H1 (cell line): ENCODE measurements around the gene BTD. TPM values are rescaled to one million over a fixed set of nuclear protein-coding genes. Genes with fewer than 3 reads are reported as not detected.

ENCODE experiments used
- CTCF ChIA-PET: fragments of 300-600 bp; sonication (Branson Sonifier 250); formaldehyde crosslinking; loops from one replicate; lab custom pipeline; 2021; ENCODE audit not compliant: partially characterized antibody; lab: Charles Lee
- POLR2A ChIA-PET: fragments of 300-600 bp; sonication (Branson Sonifier 250); formaldehyde crosslinking; loops from one replicate; lab custom pipeline; 2021; ENCODE audit warnings: inconsistent platforms; ENCODE audit not compliant: partially characterized antibody; lab: Charles Lee
- DNase-seq, 2 experiments: peaks; one replicate each; pipeline versions ENCODE4 v3.0.0 to v3.0.0-alpha.2; 2010 to 2022; ENCODE audit warnings: low spot score in 2 of 2, low read depth in 1 of 2, mixed read lengths in 1 of 2
- FAIRE-seq: peaks from 2 replicates; lab custom pipeline; 2011; peaks lifted over from hg19 to GRCh38; lab: Jason Lieb, UNC
- H2AFZ ChIP-seq: 2 replicates; pipeline ENCODE4 v1.8.1; 2012; ENCODE audit warnings: low read length, inconsistent platforms
- H2AK5ac ChIP-seq: 2 replicates; pipeline ENCODE4 v1.6.1; 2013; ENCODE audit warnings: low read depth, low read length
- H2BK120ac ChIP-seq: replicated peaks from 2 replicates; pipeline ENCODE3; 2013; ENCODE audit warnings: low read depth, low read length, inconsistent platforms
- H2BK12ac ChIP-seq: 2 replicates; pipeline ENCODE4 v1.6.1; 2013; ENCODE audit warnings: low read depth, low read length
- H2BK15ac ChIP-seq: 2 replicates; pipeline ENCODE4 v1.6.1; 2013; ENCODE audit warnings: low read length
- H2BK20ac ChIP-seq: 2 replicates; pipeline ENCODE4 v1.6.1; 2013; ENCODE audit warnings: low read length
- H2BK5ac ChIP-seq: 2 replicates; pipeline ENCODE4 v1.6.1; 2013; ENCODE audit warnings: low read depth, low read length
- H3K14ac ChIP-seq: 2 replicates; pipeline ENCODE4 v1.6.1; 2013; ENCODE audit warnings: inconsistent platforms; ENCODE audit not compliant: insufficient read length
- H3K18ac ChIP-seq: 2 replicates; pipeline ENCODE4 v1.6.1; 2013; ENCODE audit warnings: low read length; ENCODE audit errors: extremely low read depth
- H3K23ac ChIP-seq: 2 replicates; pipeline ENCODE4 v1.6.1; 2013; ENCODE audit warnings: inconsistent platforms; ENCODE audit not compliant: insufficient read length
- H3K23me2 ChIP-seq: 2 replicates; pipeline ENCODE4 v1.6.1; 2013; ENCODE audit warnings: low read depth, low read length
- H3K27ac ChIP-seq: 2 replicates; pipeline ENCODE4 v1.6.1; 2011; ENCODE audit warnings: low read depth, low read length, inconsistent platforms
- H3K27me3 ChIP-seq, 4 experiments: replicated peaks in 1 of 4; 1 replicate in 1 of 4; 2 replicates in 3 of 4; pipeline versions ENCODE4 v1.6.1 to v1.8.1; 2011 to 2013; ENCODE audit warnings: low read length in 3 of 4, mild to moderate bottlenecking in 3 of 4, inconsistent platforms in 2 of 4, mixed read lengths in 2 of 4, moderate library complexity in 1 of 4; ENCODE audit not compliant: control insufficient read depth in 3 of 4, insufficient read depth in 3 of 4; ENCODE audit errors: extremely low read depth in 1 of 4
- H3K36me3 ChIP-seq, 4 experiments: 2 replicates each; pipeline versions ENCODE4 v1.6.1 to v1.8.1; 2011 to 2013; ENCODE audit warnings: mild to moderate bottlenecking in 4 of 4, low read length in 3 of 4, moderate library complexity in 2 of 4, control low read depth in 1 of 4, inconsistent platforms in 1 of 4; ENCODE audit not compliant: insufficient read depth in 4 of 4, control insufficient read depth in 2 of 4
- H3K4ac ChIP-seq: replicated peaks from 2 replicates; pipeline ENCODE3; 2013; ENCODE audit warnings: low read length, low read depth, mixed read lengths, inconsistent platforms; ENCODE audit not compliant: insufficient read length
- H3K4me1 ChIP-seq, 4 experiments: replicated peaks in 1 of 4; 1 replicate in 1 of 4; 2 replicates in 3 of 4; pipeline versions ENCODE4 v1.6.1 to v1.8.1; 2011 to 2013; ENCODE audit warnings: low read length in 3 of 4, inconsistent platforms in 2 of 4, mixed read lengths in 1 of 4; ENCODE audit not compliant: insufficient read depth in 4 of 4, control insufficient read depth in 3 of 4
- H3K4me2 ChIP-seq, 2 experiments: 2 replicates each; pipeline versions ENCODE4 v1.6.1 to v1.8.1; 2011 to 2013; ENCODE audit warnings: low read depth in 2 of 2, low read length in 2 of 2, control low read depth in 1 of 2, inconsistent platforms in 1 of 2, mild to moderate bottlenecking in 1 of 2; ENCODE audit not compliant: insufficient read depth in 1 of 2
- H3K4me3 ChIP-seq, 4 experiments: fragments of 200-600, 300-600 bp in 1 of 4; sonication (generic), shearing (Covaris generic), sonication (Bioruptor Twin) in 1 of 4; 2 replicates each; pipeline versions ENCODE4 v1.5.1 to v1.8.1; 2011 to 2016; ENCODE audit warnings: low read length in 4 of 4, low read depth in 3 of 4, control low read depth in 2 of 4, inconsistent platforms in 2 of 4, mild to moderate bottlenecking in 2 of 4, mixed read lengths in 1 of 4, moderate library complexity in 1 of 4; ENCODE audit not compliant: insufficient read depth in 2 of 4; ENCODE audit errors: extremely low read depth in 1 of 4
- H3K56ac ChIP-seq: replicated peaks from 2 replicates; pipeline ENCODE3; 2013; ENCODE audit warnings: low read depth, mild to moderate bottlenecking, mixed read lengths, low read length, inconsistent platforms; ENCODE audit not compliant: insufficient read length
- H3K79me1 ChIP-seq: 2 replicates; pipeline ENCODE4 v1.6.1; 2013; ENCODE audit warnings: low read depth, low read length, control low read depth
- H3K79me2 ChIP-seq, 2 experiments: 2 replicates each; pipeline versions ENCODE4 v1.6.1 to v1.8.1; 2012 to 2013; ENCODE audit warnings: low read length in 2 of 2, mild to moderate bottlenecking in 2 of 2, inconsistent platforms in 1 of 2; ENCODE audit not compliant: insufficient read depth in 2 of 2, control insufficient read depth in 1 of 2
- H3K9ac ChIP-seq, 4 experiments: replicated peaks in 1 of 4; 1 replicate in 1 of 4; 2 replicates in 3 of 4; pipeline versions ENCODE4 v1.6.1 to v1.8.1; 2011 to 2013; ENCODE audit warnings: low read depth in 3 of 4, low read length in 3 of 4, control low read depth in 2 of 4, mild to moderate bottlenecking in 2 of 4, moderate library complexity in 2 of 4, inconsistent platforms in 1 of 4; ENCODE audit errors: extremely low read depth in 1 of 4
- H3K9me3 ChIP-seq, 2 experiments: 2 replicates each; pipeline versions ENCODE4 v1.6.1 to v1.8.1; 2012 to 2013; ENCODE audit warnings: mild to moderate bottlenecking in 2 of 2, moderate library complexity in 2 of 2, control low read depth in 1 of 2, inconsistent platforms in 1 of 2, low read depth in 1 of 2, low read length in 1 of 2, mixed read lengths in 1 of 2; ENCODE audit not compliant: insufficient read depth in 2 of 2
- H4K20me1 ChIP-seq, 2 experiments: replicated peaks in 1 of 2; 2 replicates each; pipeline versions ENCODE3 to v1.8.1; 2011 to 2013; ENCODE audit warnings: inconsistent platforms in 2 of 2, low read length in 2 of 2, mild to moderate bottlenecking in 1 of 2; ENCODE audit not compliant: insufficient read depth in 2 of 2, control insufficient read depth in 1 of 2
- H4K5ac ChIP-seq: 2 replicates; pipeline ENCODE4 v1.6.1; 2013; ENCODE audit warnings: low read length, low read depth, mixed read lengths, inconsistent platforms; ENCODE audit not compliant: insufficient read length
- H4K8ac ChIP-seq: 2 replicates; pipeline ENCODE4 v1.8.0; 2013; ENCODE audit warnings: mild to moderate bottlenecking, moderate library complexity, low read length, inconsistent platforms; ENCODE audit not compliant: insufficient read depth; ENCODE audit errors: extremely low read depth
- H4K91ac ChIP-seq: replicated peaks from 2 replicates; pipeline ENCODE3; 2013; ENCODE audit warnings: low read length, mixed read lengths, inconsistent platforms; ENCODE audit not compliant: insufficient read length
- ASH2L ChIP-seq: fragments of 200-600, 300-600 bp; sonication (generic); IDR thresholded peaks from one replicate; pipeline ENCODE4 v1.7.1; 2017; ENCODE audit warnings: low read length
- BACH1 ChIP-seq: IDR thresholded peaks from 2 replicates; pipeline ENCODE4 v1.6.1; 2012; ENCODE audit warnings: low read length, improper control_type of control experiment
- EZH2 ChIP-seq: fragments of 200-600 bp; sonication (generic); IDR thresholded peaks from 2 replicates; pipeline ENCODE4 v1.7.1; 2012; ENCODE audit warnings: low read depth, mild to moderate bottlenecking, moderate library complexity, low read length, inconsistent platforms; ENCODE audit not compliant: severe bottlenecking
- MAFK ChIP-seq: IDR thresholded peaks from 2 replicates; pipeline ENCODE4 v1.6.1; 2012; ENCODE audit warnings: low read depth, mild to moderate bottlenecking, improper control_type of control experiment, low read length
- PHF8 ChIP-seq: fragments of 200-600 bp; sonication (generic); conservative IDR thresholded peaks from 2 replicates; pipeline ENCODE4 v1.7.1; 2012; ENCODE audit warnings: low read depth, mild to moderate bottlenecking, inconsistent platforms, low read length, moderate library complexity
- SP2 ChIP-seq: IDR thresholded peaks from 2 replicates; pipeline ENCODE4 v1.6.1; 2012; ENCODE audit warnings: mild to moderate bottlenecking, low read length, inconsistent platforms
- TEAD4 ChIP-seq: IDR thresholded peaks from 2 replicates; pipeline ENCODE4 v1.6.1; 2012; ENCODE audit warnings: low read depth, low read length, inconsistent platforms, mixed read lengths
- YY1 ChIP-seq: IDR thresholded peaks from 2 replicates; pipeline ENCODE4 v1.6.1; 2011; ENCODE audit warnings: low read depth, mild to moderate bottlenecking, low read length
- WGBS, 2 experiments: shearing (Covaris generic) in 1 of 2; methylation state at CpG; one replicate each; pipeline versions ENCODE4 v1.1.6 to v1.1.7; 2013 to 2015; ENCODE audit warnings: low lambda C conversion rate in 2 of 2, mixed read lengths in 2 of 2, inconsistent platforms in 1 of 2, low coverage in 1 of 2, missing lambda C conversion rate in 1 of 2; ENCODE audit not compliant: insufficient replicate concordance in 2 of 2, insufficient coverage in 1 of 2, insufficient read length in 1 of 2; ENCODE audit errors: extremely low coverage in 1 of 2, missing lambda C conversion rate in 1 of 2; 5-methylcytosine and 5-hydroxymethylcytosine counted together
- polyA plus RNA-seq, 7 experiments: library from polyadenylated mRNA; depleted of rRNA in 3 of 7; stranded (reverse) in 5 of 7; unstranded in 2 of 7; fragments of >200 nt in 5 of 7; fragments of 200-250 nt in 2 of 7; gene quantifications; 1 replicate in 5 of 7; 2 replicates in 1 of 7; 4 replicates in 1 of 7; pipeline versions ENCODE4 v1.2.1 to v1.2.3, GENCODE V29; 2011 to 2013; ENCODE audit warnings: missing spikeins in 2 of 7, mixed read lengths in 2 of 7
- total RNA-seq: library from RNA; stranded (reverse); fragmentation: NEBNext Ultra II Directional; extraction: Animal tissue kit (Norgen Biotek cat#: 25700); gene quantifications from 2 replicates; pipeline ENCODE4 v1.2.1, GENCODE V29; 2021

Gene BTD
- total and polyA plus RNA-seq, 2 of the 8 experiments (the other 6 are each of a cell fraction or from before 2014, with no cell fraction given), result 21.8 to 36.7 TPM

GRCh38 chr3:15572138-15572537, 29.4 kb upstream of the BTD start:
- H4K8ac ChIP-seq, result no peak overlapping the region
- H2BK12ac ChIP-seq, result no peak overlapping the region
- no peaks in the 10 kb centered on the region for H3K27me3 ChIP-seq
- DNase-seq (no peak), FAIRE-seq (no peak)
- H2BK15ac ChIP-seq, result no peak overlapping the region
- TF ChIP-seq TEAD4 (no peak), BACH1 (no peak), MAFK (no peak), ASH2L (no peak), PHF8 (no peak), SP2 (no peak), EZH2 (no peak), YY1 (no peak)
- ChIA-PET CTCF (no interaction called here), POLR2A (no interaction called here)
- no peaks in the 10 kb centered on the region for H3K9me3 ChIP-seq
- H3K4me2 ChIP-seq, result no peak overlapping the region
- H4K5ac ChIP-seq, result no peak overlapping the region
- no peak overlapping the region for H3K4ac ChIP-seq
- no peak overlapping the region for H2BK120ac ChIP-seq
- no peak overlapping the region for H3K56ac ChIP-seq
- no peak overlapping the region for H3K9ac ChIP-seq
- H2BK20ac ChIP-seq, result no peak overlapping the region
- no peaks in the 10 kb centered on the region for H3K79me2 ChIP-seq
- no peak overlapping the region for H3K14ac ChIP-seq
- no peak overlapping the region for H3K23ac ChIP-seq
- peaks cover 12 to 45% (median 33%) of the 10 kb centered on the region in 4 experiments for H3K36me3 ChIP-seq
- H3K4me1 ChIP-seq, result no peaks in the 10 kb centered on the region
- H3K27ac ChIP-seq, result no peak overlapping the region
- no peak overlapping the region for H2AFZ ChIP-seq
- H4K91ac ChIP-seq, result no peak overlapping the region
- H3K23me2 ChIP-seq, result no peaks in the 10 kb centered on the region
- no peak overlapping the region for H3K18ac ChIP-seq
- no peak overlapping the region for H3K4me3 ChIP-seq
- H2BK5ac ChIP-seq, result no peak overlapping the region
- 94% methylated on average over 4 of the region's 4 CpGs; no CpG with 5 or more reads in 1 of the 2 experiments for WGBS, 2 experiments
- H4K20me1 ChIP-seq, result no peaks in the 10 kb centered on the region
- H3K79me1 ChIP-seq, result no peaks in the 10 kb centered on the region
- no peak overlapping the region for H2AK5ac ChIP-seq
